Activated naive CD4-positive, alpha-beta T cell treated with anti-CD3 and anti-CD28 coated beads, Interleukin-2, amount 10 ng/mL, durations not matched to agents 5 hours and 36 hours (primary cell): Measurements from ENCODE around the gene RAB8B. TPM values are rescaled to one million over a fixed set of nuclear protein-coding genes. Genes with fewer than 3 reads are reported as not detected.

ENCODE experiments used
- total RNA-seq, 2 experiments: library from RNA; stranded (reverse); gene quantifications; one replicate each; pipeline ENCODE4 v1.2.3, GENCODE V29; 2021

The RAB8B gene
- total RNA-seq, result 100 to 1,000 TPM; 117 to 118 TPM

GRCh38 chr15:63188926-63189871, at the start of gene RAB8B:
Gene RAB8B, plus strand, starts transcription at chr15:63189606. Its CDS starts 19 bp downstream, at chr15:63189625.

GRCh38 chr15:63157118-63157843, 32.1 kb upstream of the RAB8B start, which contains the start of gene RPS27L:
Gene RPS27L, minus strand, starts transcription at chr15:63157477. Its CDS starts 72 bp downstream, at chr15:63157405.

GRCh38 chr15:63277038-63277892, 87.9 kb downstream of the RAB8B start, which contains the start of gene APH1B:
Gene APH1B, plus strand, starts transcription at chr15:63277605. Its CDS starts 19 bp downstream, at chr15:63277624.

Other genes with a start within 250 kb of the RAB8B start
- 1 to 10 TPM; 7.1 to 9.2 TPM for gene TPM1, start 146.9 kb upstream of the RAB8B start, total RNA-seq
- 10 to 100 TPM; 12.0 to 12.7 TPM for gene LACTB, start 67.7 kb upstream of the RAB8B start, total RNA-seq
- 100 to 1,000 TPM; 178 to 179 TPM for gene RPS27L, start 32.1 kb upstream of the RAB8B start, total RNA-seq
- gene APH1B, start 88.0 kb downstream of the RAB8B start, total RNA-seq, result 1 to 10 TPM; 9.6 to 9.9 TPM
- not detected for gene CA12, start 192.2 kb downstream of the RAB8B start, total RNA-seq